CD4-positive, alpha-beta T cell (primary cell): ENCODE results near the gene BACE1-AS. TPM values are rescaled to one million over a fixed set of nuclear protein-coding genes. Genes with fewer than 3 reads are reported as not detected.

Experiments used
- ATAC-seq: fragments of 200-7000 bp; cut with Tn5 transposase; one replicate; pipeline ENCODE4 v1.10.0; 2022; ENCODE audit warnings: mild to moderate bottlenecking; ENCODE audit not compliant: poor library complexity
- CTCF ChIA-PET: fragments of 350-600 bp; sonication (Branson Sonifier 250); formaldehyde crosslinking; loops from one replicate; lab custom pipeline; 2021; ENCODE audit warnings: antibody characterized with exemption, inconsistent platforms; lab: Charles Lee
- POLR2A ChIA-PET: fragments of 350-600 bp; sonication (Branson Sonifier 250); formaldehyde crosslinking; loops from one replicate; lab custom pipeline; 2021; ENCODE audit warnings: antibody characterized with exemption, inconsistent platforms; lab: Charles Lee
- DNase-seq, 14 experiments: peaks; one replicate each; pipeline ENCODE4 v3.0.0-alpha.2; 2013 to 2020; ENCODE audit warnings: mixed read lengths in 2 of 14
- H3K27ac ChIP-seq, 2 donors: one replicate each; pipeline versions ENCODE4 v1.5.1 to v1.7.0; 2013; ENCODE audit warnings: low read length in 2 of 2, low read depth in 1 of 2, mild to moderate bottlenecking in 1 of 2
- H3K27me3 ChIP-seq, 2 experiments: 1 replicate in 1 of 2; 2 replicates in 1 of 2; pipeline versions ENCODE4 v1.6.1 to v1.7.0; 2013; ENCODE audit warnings: low read length in 2 of 2, control low read depth in 1 of 2, mild to moderate bottlenecking in 1 of 2, moderate library complexity in 1 of 2; ENCODE audit not compliant: insufficient read depth in 2 of 2, control insufficient read depth in 1 of 2
- H3K36me3 ChIP-seq: one replicate; pipeline ENCODE4 v1.6.1; 2013; ENCODE audit warnings: low read length, control low read depth; ENCODE audit not compliant: insufficient read depth
- H3K4me1 ChIP-seq: one replicate; pipeline ENCODE4 v1.6.1; 2013; ENCODE audit warnings: low read length, control low read depth; ENCODE audit not compliant: insufficient read depth
- H3K4me3 ChIP-seq: one replicate; pipeline ENCODE4 v1.5.1; 2013; ENCODE audit warnings: mild to moderate bottlenecking, low read length, moderate library complexity
- H3K9me3 ChIP-seq, 2 experiments: 1 replicate in 1 of 2; 2 replicates in 1 of 2; pipeline versions ENCODE4 v1.6.1 to v1.7.0; 2013; ENCODE audit warnings: low read length in 2 of 2, mild to moderate bottlenecking in 2 of 2, control low read depth in 1 of 2, moderate library complexity in 1 of 2; ENCODE audit not compliant: control insufficient read depth in 1 of 2, insufficient read depth in 1 of 2
- H3K27ac Mint-ChIP-seq: one replicate; pipeline ENCODE4 v1.8.0; 2020; ENCODE audit warnings: mixed read lengths
- H3K27me3 Mint-ChIP-seq: one replicate; pipeline ENCODE4 v1.8.0; 2021; ENCODE audit warnings: mixed read lengths
- H3K36me3 Mint-ChIP-seq: one replicate; pipeline ENCODE4 v1.8.0; 2021; ENCODE audit warnings: low read depth, mixed read lengths
- H3K4me1 Mint-ChIP-seq: one replicate; pipeline ENCODE4 v1.8.0; 2021; ENCODE audit warnings: low read depth, mixed read lengths
- H3K4me3 Mint-ChIP-seq: one replicate; pipeline ENCODE4 v1.8.0; 2020; ENCODE audit warnings: mild to moderate bottlenecking, mixed read lengths
- H3K9me3 Mint-ChIP-seq: one replicate; pipeline ENCODE4 v1.8.0; 2020; ENCODE audit warnings: mixed read lengths
- intact Hi-C, 2 experiments: fragments of 100-400 bp; cut with DNase I in 1 of 2; cut with micrococcal nuclease in 1 of 2; formaldehyde crosslinking; loops; one replicate each; pipeline versions ENCODE4 v1.15.1 to v1.9.0; 2023 to 2025; cut with DNase I, micrococcal nuclease
- total RNA-seq, 174 experiments: library from RNA in 2 of 174; stranded (reverse) in 2 of 174; gene quantifications; one replicate each; pipeline ENCODE4 v1.2.3 and lab custom pipeline; 2021 to 2026
- TF ChIP-seq, protein P1 (sequence below): fragments of 200-600 bp; IDR thresholded peaks from one replicate; pipeline ENCODE4 v1.8.0; 2022; ENCODE audit warnings: antibody characterized with exemption, mild to moderate bottlenecking

BACE1-AS gene
- total RNA-seq, 2 experiments from 2014 or later: 0.99 to 1.2 TPM

DNA sequence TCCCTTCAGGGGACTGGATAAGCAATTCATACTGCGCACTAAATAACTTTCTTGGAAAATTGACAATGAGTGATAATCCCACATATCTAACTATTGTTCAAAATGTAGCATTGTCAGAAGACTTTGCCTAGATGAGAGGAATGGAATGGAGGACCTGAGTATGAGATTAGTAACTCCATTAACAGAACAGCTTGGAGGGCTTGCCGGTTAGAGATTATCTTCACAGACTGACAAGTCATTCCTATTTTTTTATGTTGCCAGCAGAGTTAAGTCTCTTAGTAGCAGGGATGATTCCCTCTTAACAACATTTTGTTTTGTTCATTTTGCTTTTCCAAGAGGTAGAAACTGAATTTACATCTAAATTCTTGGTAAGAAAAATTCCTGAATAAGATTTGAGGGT is 7.1 kb upstream of the BACE1-AS start:
- CTCF ChIA-PET: interaction anchor here (0.5 kb wide), 1 partner anchor 486 kb away, joined by 3 read pairs; no protein-coding TSS in a partner anchor
- H3K36me3 ChIP-seq: peaks cover 55% of the 10 kb centered on the region
- no peak overlapping the region for H3K27ac Mint-ChIP-seq
- H3K27me3 ChIP-seq: no peaks in the 10 kb centered on the region
- H3K4me1 ChIP-seq: peaks cover 40% of the 10 kb centered on the region
- H3K9me3 Mint-ChIP-seq: no peaks in the 10 kb centered on the region
- DNase-seq: no peak
- POLR2A ChIA-PET: no interaction called here
- no peaks in the 10 kb centered on the region for H3K27me3 Mint-ChIP-seq
- intact Hi-C loops: no loop called here
- H3K36me3 Mint-ChIP-seq: peaks cover 91% of the 10 kb centered on the region
- no peak overlapping the region for H3K4me3 ChIP-seq
- TF ChIP-seq, protein P1, sequence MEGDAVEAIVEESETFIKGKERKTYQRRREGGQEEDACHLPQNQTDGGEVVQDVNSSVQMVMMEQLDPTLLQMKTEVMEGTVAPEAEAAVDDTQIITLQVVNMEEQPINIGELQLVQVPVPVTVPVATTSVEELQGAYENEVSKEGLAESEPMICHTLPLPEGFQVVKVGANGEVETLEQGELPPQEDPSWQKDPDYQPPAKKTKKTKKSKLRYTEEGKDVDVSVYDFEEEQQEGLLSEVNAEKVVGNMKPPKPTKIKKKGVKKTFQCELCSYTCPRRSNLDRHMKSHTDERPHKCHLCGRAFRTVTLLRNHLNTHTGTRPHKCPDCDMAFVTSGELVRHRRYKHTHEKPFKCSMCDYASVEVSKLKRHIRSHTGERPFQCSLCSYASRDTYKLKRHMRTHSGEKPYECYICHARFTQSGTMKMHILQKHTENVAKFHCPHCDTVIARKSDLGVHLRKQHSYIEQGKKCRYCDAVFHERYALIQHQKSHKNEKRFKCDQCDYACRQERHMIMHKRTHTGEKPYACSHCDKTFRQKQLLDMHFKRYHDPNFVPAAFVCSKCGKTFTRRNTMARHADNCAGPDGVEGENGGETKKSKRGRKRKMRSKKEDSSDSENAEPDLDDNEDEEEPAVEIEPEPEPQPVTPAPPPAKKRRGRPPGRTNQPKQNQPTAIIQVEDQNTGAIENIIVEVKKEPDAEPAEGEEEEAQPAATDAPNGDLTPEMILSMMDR: no peak
- H3K9me3 ChIP-seq: no peaks in the 10 kb centered on the region
- no peak overlapping the region for H3K27ac ChIP-seq
- H3K4me3 Mint-ChIP-seq: no peak overlapping the region
- H3K4me1 Mint-ChIP-seq: peaks cover 25% of the 10 kb centered on the region
- no peak for ATAC-seq

DNA sequence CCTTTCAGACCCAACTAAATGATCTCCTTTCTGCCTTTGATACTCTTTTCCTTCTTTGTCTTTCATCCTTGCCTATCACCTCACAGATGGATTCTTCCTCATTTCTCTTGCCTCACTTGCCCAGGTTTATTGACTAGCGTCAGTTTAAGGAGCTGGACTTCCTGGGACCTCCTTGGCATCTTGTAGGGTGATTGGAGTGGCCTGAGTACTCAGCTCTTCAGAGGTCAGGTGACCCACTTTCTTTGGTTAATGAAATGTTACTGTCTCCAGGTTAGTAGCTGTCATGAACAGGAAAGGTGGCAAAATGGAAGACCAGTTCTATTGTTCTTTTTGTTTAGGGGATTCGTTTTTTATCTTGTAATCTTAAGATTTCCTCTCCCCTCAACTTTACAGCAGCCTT is 4.6 kb upstream of the BACE1-AS start:
- Mint-ChIP-seq H3K9me3 (no peaks in the 10 kb centered on the region), H3K4me1 (peaks cover 9% of the 10 kb centered on the region), H3K27me3 (no peaks in the 10 kb centered on the region), H3K27ac (peak overlapping the region; percentile 45), H3K36me3 (peaks cover 83% of the 10 kb centered on the region), H3K4me3 (no peak overlapping the region)
- no peak for DNase-seq
- H3K36me3 ChIP-seq: peaks cover 51% of the 10 kb centered on the region
- TF ChIP-seq, protein P1: no peak
- CTCF ChIA-PET: no interaction called here
- POLR2A ChIA-PET: no interaction called here
- no peaks in the 10 kb centered on the region for H3K27me3 ChIP-seq
- no peaks in the 10 kb centered on the region for H3K9me3 ChIP-seq
- no peak overlapping the region for H3K4me3 ChIP-seq
- ATAC-seq: no peak
- H3K4me1 ChIP-seq: peaks cover 20% of the 10 kb centered on the region
- H3K27ac ChIP-seq: no peak overlapping the region
- intact Hi-C loops: no loop called here

DNA sequence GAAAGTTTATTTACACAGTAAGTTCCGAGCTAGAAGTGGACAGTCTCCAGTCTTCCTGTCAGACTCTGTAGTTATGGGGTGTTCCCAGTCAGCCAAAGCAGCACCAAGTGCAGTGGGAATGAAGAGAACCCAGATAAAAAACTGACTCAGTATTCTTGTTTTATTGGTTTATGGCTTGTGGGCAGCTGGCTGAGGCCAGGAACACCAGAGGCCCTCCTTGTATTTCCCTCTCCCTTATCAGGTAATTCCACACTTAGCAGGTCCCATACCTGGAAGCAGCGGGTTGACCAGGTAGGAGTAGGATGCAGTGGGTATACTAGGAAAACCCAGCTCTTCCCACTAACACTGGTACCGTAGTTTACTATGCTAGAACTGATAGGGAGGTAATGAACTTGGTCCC is 3.5 kb upstream of the BACE1-AS start:
- H3K4me3 Mint-ChIP-seq: no peak overlapping the region
- CTCF ChIA-PET: interaction anchor here (0.9 kb wide), 1 partner anchor 60 kb away, joined by 3 read pairs; no protein-coding TSS in a partner anchor

More for the DNA sequence above, 3.5 kb upstream of the BACE1-AS start:
- POLR2A ChIA-PET: interaction anchor here (1.7 kb wide), 1 partner anchor 55 kb away, joined by 7 read pairs; the partner anchor contains the start of genes PCSK7 and RNF214
- no peak for DNase-seq
- H3K27ac ChIP-seq: no peak overlapping the region
- Mint-ChIP-seq H3K36me3 (peaks cover 73% of the 10 kb centered on the region), H3K4me1 (no peaks in the 10 kb centered on the region), H3K27ac (no peak overlapping the region), H3K9me3 (no peaks in the 10 kb centered on the region), H3K27me3 (no peaks in the 10 kb centered on the region)
- no peak for ATAC-seq
- peaks cover 10% of the 10 kb centered on the region for H3K4me1 ChIP-seq
- intact Hi-C loops: loop anchor here in 1 of 2 experiments (1.0 kb wide), 1 partner anchor 21 kb away; no protein-coding TSS in a partner anchor
- no peaks in the 10 kb centered on the region for H3K27me3 ChIP-seq
- TF ChIP-seq, protein P1: no peak
- H3K4me3 ChIP-seq: no peak overlapping the region
- no peaks in the 10 kb centered on the region for H3K9me3 ChIP-seq
- peaks cover 41% of the 10 kb centered on the region for H3K36me3 ChIP-seq
